Thoracic aorta (tissue), 2 donors: ENCODE results near the gene NDUFS5. TPM values are rescaled to one million over a fixed set of nuclear protein-coding genes. Genes with fewer than 3 reads are reported as not detected.

Experiments used
- ATAC-seq: fragments of 150-250 bp; one replicate; pipeline ENCODE4 v1.8.0; 2017; ENCODE audit warnings: low read depth; ENCODE audit not compliant: insufficient number of reproducible peaks, low FRiP score
- DNase-seq: peaks from one replicate; pipeline ENCODE4 v3.0.0-alpha.2; 2020; ENCODE audit warnings: low spot score
- H3K27ac ChIP-seq, 2 donors: fragments of 200-600 bp; sonication (generic); 1 replicate in 1 of 2; 2 replicates in 1 of 2; pipeline ENCODE4 v1.5.1; 2016; ENCODE audit warnings: mild to moderate bottlenecking in 2 of 2, moderate library complexity in 2 of 2
- H3K27me3 ChIP-seq: fragments of 200-600 bp; sonication (generic); replicated peaks from 2 replicates; pipeline ENCODE4 v1.6.0; 2016; ENCODE audit warnings: mild to moderate bottlenecking; ENCODE audit not compliant: insufficient read depth
- H3K36me3 ChIP-seq: fragments of 200-600 bp; sonication (generic); one replicate; pipeline ENCODE4 v1.5.1; 2016
- H3K4me1 ChIP-seq, 2 donors: fragments of 200-600 bp; sonication (generic); 1 replicate in 1 of 2; 2 replicates in 1 of 2; pipeline versions ENCODE4 v1.5.1 to v1.6.0; 2016; ENCODE audit warnings: low read depth in 2 of 2, mild to moderate bottlenecking in 1 of 2; ENCODE audit not compliant: control insufficient read depth in 1 of 2
- H3K4me3 ChIP-seq: fragments of 200-600 bp; sonication (generic); 2 replicates; pipeline ENCODE4 v1.5.1; 2016; ENCODE audit warnings: mild to moderate bottlenecking
- H3K9me3 ChIP-seq: fragments of 200-600 bp; sonication (generic); 2 replicates; pipeline ENCODE4 v1.5.1; 2016
- CTCF ChIP-seq: fragments of 200-600 bp; sonication (generic); IDR thresholded peaks from one replicate; pipeline ENCODE4 v1.5.1; 2019; ENCODE audit warnings: antibody characterized with exemption
- total RNA-seq, 2 donors: library from RNA; depleted of rRNA; stranded (reverse); fragments of >200 nt; gene quantifications; one replicate each; pipeline versions ENCODE4 v1.1.0 to v1.2.3, GENCODE V29; 2016

Gene NDUFS5
- total RNA-seq, 2 donors from 2014 or later: 258 to 346 TPM

GRCh38 chr1:39021426-39021825 is 4.7 kb upstream of the NDUFS5 start:
- Histone ChIP-seq H3K4me3 (no peak overlapping the region), H3K36me3 (no peaks in the 10 kb centered on the region), H3K27me3 (no peaks in the 10 kb centered on the region), H3K4me1 (peaks cover 5% of the 10 kb centered on the region in 2 donors), H3K27ac (no peak overlapping the region), H3K9me3 (no peaks in the 10 kb centered on the region)
- no peak for TF ChIP-seq CTCF
- DNase-seq: no peak
- ATAC-seq: no peak

GRCh38 chr1:39023140-39023539 is 3.0 kb upstream of the NDUFS5 start:
- no peaks in the 10 kb centered on the region for H3K27me3 ChIP-seq
- peaks cover 5 to 12% of the 10 kb centered on the region in 2 donors for H3K4me1 ChIP-seq
- no peaks in the 10 kb centered on the region for H3K9me3 ChIP-seq
- H3K36me3 ChIP-seq: no peaks in the 10 kb centered on the region
- H3K27ac ChIP-seq: no peak overlapping the region
- DNase-seq: no peak
- H3K4me3 ChIP-seq: no peak overlapping the region
- ATAC-seq: no peak
- no peak for TF ChIP-seq CTCF

GRCh38 chr1:39026866-39027507 is 837 bp downstream of the NDUFS5 start:
- Histone ChIP-seq H3K27ac (peak overlapping the region; percentile 94 to 99), H3K27me3 (no peaks in the 10 kb centered on the region), H3K4me3 (peak overlapping the region; percentile 98), H3K4me1 (peaks cover 5 to 16% of the 10 kb centered on the region in 2 donors), H3K36me3 (peaks cover 33% of the 10 kb centered on the region), H3K9me3 (no peaks in the 10 kb centered on the region)
- no peak for TF ChIP-seq CTCF
- DNase-seq (no peak), ATAC-seq (no peak)

- no peak for DNase-seq
- no peak for ATAC-seq
- Histone ChIP-seq H3K27ac (no peak overlapping the region), H3K36me3 (peaks cover 67% of the 10 kb centered on the region), H3K9me3 (no peaks in the 10 kb centered on the region), H3K4me1 (peaks cover 0 to 1% of the 10 kb centered on the region in 2 donors), H3K27me3 (no peaks in the 10 kb centered on the region), H3K4me3 (no peak overlapping the region)
- TF ChIP-seq CTCF: no peak
These were observed 8.0 kb downstream of the NDUFS5 start for GRCh38 chr1:39034114-39034654.

- ATAC-seq (no peak), DNase-seq (no peak)
- H3K36me3 ChIP-seq: peaks cover 43% of the 10 kb centered on the region
- H3K27ac ChIP-seq: no peak overlapping the region
- H3K4me3 ChIP-seq: no peak overlapping the region
- no peaks in the 10 kb centered on the region for H3K27me3 ChIP-seq
- no peak for TF ChIP-seq CTCF
- H3K9me3 ChIP-seq: no peaks in the 10 kb centered on the region
- H3K4me1 ChIP-seq: no peaks in the 10 kb centered on the region
These were observed 10.5 kb downstream of the NDUFS5 start for GRCh38 chr1:39036678-39037077.
